ENCODE data around the gene OAF.

The OAF gene

GRCh38 chr11:120183701-120184141, 27.1 kb upstream of the OAF start:
- no peak for DNase-seq (ENCODE audit: low spot score)

- DNase-seq (ENCODE audit: low spot score), result no peak
These were observed 26.4 kb upstream of the OAF start for GRCh38 chr11:120184371-120184945.

- DNase-seq (ENCODE audit: low spot score), result no peak
These were observed 25.7 kb upstream of the OAF start for GRCh38 chr11:120184946-120185705.

GRCh38 chr11:120185706-120186455, 25.0 kb upstream of the OAF start:
- DNase-seq (ENCODE audit: low spot score), result no peak

GRCh38 chr11:120186456-120186773, 24.4 kb upstream of the OAF start:
- DNase-seq (ENCODE audit: low spot score), result no peak

- no peak for DNase-seq (ENCODE audit: low spot score)
These were observed 23.8 kb upstream of the OAF start for GRCh38 chr11:120186774-120187591.

GRCh38 chr11:120188371-120188770, 22.5 kb upstream of the OAF start:
- DNase-seq (ENCODE audit: low spot score), result no peak

GRCh38 chr11:120188811-120189455, 21.9 kb upstream of the OAF start:
- no peak for DNase-seq (ENCODE audit: low spot score)

- no peak for DNase-seq (ENCODE audit: low spot score)
These were observed 19.8 kb upstream of the OAF start for GRCh38 chr11:120191058-120191457.

GRCh38 chr11:120192831-120193625, 17.8 kb upstream of the OAF start:
- DNase-seq (ENCODE audit: low spot score), result no peak

- no peak for DNase-seq (ENCODE audit: low spot score)
These were observed 16.7 kb upstream of the OAF start for GRCh38 chr11:120194166-120194565.

GRCh38 chr11:120195601-120196320, 15.1 kb upstream of the OAF start:
- DNase-seq (ENCODE audit: low spot score), result no peak

GRCh38 chr11:120196826-120197225, 14.0 kb upstream of the OAF start:
- no peak for DNase-seq (ENCODE audit: low spot score)

- no peak for DNase-seq (ENCODE audit: low spot score)
These were observed 13.5 kb upstream of the OAF start for GRCh38 chr11:120197251-120197891.

- no peak for DNase-seq (ENCODE audit: low spot score)
These were observed 12.9 kb upstream of the OAF start for GRCh38 chr11:120197977-120198376.

- no peak for DNase-seq (ENCODE audit: low spot score)
These were observed 12.4 kb upstream of the OAF start for GRCh38 chr11:120198403-120198786.

- DNase-seq (ENCODE audit: low spot score), result no peak
These were observed 11.9 kb upstream of the OAF start for GRCh38 chr11:120198787-120199469.

- DNase-seq (ENCODE audit: low spot score), result no peak
These were observed 11.2 kb upstream of the OAF start for GRCh38 chr11:120199613-120200012.

- no peak for DNase-seq (ENCODE audit: low spot score)
These were observed 10.2 kb upstream of the OAF start for GRCh38 chr11:120200677-120201076.

Data from hepatic stellate cell (primary cell).